Right kidney (tissue), 1 donor: ENCODE data around the gene PCNX3.
"Not testable (repeated sequence)": the region's sequence is repeated elsewhere in the genome, so short reads cannot be mapped to it uniquely, and the experiment has no call there.

ENCODE experiments used
- DNase-seq: peaks from one replicate; pipeline ENCODE4 v3.0.0-alpha.2; 2016

PCNX3 gene

DNA sequence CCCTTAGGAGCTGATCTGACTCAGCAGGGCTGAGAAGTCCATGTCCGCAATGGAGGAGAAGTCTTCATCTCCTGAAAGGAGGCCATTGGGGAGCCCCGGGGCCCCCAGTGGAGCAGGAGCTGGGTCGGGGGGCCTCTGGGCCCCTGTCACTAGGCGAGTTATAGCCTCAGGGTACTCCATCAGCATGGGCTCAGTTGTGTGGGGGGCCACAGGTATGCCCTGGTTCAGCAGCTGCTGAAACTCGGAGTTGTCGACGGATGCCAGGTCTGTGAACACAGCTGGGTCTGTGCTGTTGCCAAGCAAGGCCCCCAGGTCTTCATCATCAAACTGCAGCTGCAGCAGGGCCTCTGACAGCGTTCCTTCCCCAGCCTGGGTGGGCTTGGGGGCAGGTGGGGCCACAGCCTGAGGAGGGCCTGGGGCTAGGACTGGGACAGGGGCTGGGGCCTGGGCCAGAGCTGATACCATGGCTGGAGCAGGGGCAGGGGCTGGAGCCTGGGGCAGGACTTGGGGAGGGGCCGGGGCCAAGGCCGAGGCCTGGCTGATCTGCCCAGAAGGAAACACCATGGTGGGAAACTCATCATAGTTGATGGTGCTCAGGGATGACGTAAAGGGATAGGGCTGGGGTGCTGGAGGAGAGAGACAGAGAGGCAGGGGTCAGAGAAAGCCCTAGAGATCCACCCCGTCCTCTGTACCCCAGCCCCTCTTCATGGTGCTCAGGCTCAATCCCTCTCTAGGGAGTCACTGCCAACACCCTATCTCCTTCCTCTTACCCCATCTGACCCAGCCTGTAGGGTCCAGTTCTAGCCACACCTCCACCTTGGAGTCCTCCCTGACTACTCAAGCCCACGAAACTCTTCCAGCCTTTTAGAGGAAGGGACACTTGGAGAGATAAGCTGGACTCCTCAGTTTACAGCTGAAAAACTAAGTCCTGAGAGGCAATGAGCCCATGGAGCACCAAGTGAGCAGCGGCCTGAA, 39.1 kb downstream of the PCNX3 start:
- DNase-seq = no peak

GRCh38 chr11:65655570-65656332, 40.2 kb downstream of the PCNX3 start:
- no peak for DNase-seq

GRCh38 chr11:65657426-65657825, 41.9 kb downstream of the PCNX3 start:
- DNase-seq = no peak

DNA sequence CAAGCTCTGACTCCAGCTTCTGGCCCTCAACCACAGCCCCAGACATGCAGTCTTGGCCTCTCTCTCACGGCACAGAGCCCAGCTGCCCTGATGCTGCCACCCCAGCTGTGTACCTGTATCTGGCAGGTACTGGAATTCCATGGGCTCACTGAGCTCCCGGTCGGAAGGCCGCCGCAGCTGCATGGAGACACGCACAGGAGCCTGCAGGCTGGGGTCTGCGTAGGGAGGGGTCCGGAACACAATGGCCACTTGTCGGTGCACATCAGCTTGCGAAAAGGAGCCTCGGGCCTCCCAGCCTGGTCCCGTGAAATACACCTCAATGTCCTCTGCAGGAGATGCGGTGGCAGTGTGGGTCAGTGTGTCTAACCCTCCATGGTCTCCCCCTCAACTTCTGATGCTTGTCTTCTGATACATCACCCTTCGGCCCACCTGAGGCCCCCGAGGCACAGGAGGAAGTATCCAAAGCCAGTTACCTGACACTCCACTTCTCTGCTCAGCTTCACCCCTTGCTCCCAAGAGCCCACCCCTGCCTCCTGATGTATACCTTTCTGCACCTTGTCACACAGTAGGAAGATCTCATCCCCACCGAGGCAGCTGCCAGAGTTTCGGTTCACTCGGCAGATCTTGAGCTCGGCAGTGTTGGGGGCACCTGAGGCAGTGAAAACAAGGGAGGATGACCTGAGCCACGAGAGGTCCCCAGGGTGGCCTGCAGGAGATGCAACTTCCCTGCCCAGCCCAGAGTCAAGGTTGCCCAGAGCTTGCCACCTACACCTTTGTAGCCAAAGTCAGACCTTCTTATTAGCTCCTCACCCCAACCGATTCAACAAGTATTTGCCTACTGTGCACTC, 42.8 kb downstream of the PCNX3 start:
- no peak for DNase-seq

DNA sequence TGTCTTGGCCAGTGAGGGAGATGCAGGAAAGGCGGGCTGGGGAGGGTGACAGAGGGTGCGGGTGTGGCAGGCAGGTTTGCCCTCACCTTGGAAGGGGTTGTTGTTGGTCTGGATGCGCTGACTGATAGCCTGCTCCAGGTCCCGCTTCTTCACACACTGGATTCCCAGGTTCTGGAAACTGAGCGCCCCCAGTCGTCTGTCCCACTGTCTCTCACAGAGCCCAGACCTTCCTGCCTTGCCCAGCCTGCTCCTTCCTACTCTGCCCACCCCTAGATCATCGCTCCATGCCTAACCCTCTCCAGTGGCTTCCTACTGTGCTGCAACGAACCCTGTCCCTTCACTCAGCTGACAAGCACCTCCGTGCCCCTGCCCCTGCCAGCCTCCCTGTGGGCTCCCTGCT, 44.5 kb downstream of the PCNX3 start:
- DNase-seq = no peak

DNA sequence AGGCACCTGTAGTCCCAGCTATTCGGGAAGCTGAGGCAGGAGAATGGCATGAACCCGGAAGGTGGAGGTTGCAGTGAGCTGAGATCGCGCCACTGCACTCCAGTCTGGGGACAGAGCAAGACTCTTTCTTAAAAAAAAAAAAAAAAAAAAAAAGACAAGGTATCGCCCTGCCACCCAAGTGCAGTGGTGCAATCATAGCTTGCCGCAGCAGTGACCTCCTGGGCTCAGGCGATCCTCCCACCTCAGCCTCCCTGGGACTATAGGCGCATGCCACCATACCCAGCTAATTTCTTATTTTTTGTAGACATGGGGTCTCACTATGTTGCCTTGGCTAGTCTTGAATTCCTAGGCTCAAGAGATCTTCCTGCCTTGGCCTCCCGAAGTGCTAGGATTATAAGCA, 45.3 kb downstream of the PCNX3 start:
- not testable (repeated sequence) for DNase-seq

DNA sequence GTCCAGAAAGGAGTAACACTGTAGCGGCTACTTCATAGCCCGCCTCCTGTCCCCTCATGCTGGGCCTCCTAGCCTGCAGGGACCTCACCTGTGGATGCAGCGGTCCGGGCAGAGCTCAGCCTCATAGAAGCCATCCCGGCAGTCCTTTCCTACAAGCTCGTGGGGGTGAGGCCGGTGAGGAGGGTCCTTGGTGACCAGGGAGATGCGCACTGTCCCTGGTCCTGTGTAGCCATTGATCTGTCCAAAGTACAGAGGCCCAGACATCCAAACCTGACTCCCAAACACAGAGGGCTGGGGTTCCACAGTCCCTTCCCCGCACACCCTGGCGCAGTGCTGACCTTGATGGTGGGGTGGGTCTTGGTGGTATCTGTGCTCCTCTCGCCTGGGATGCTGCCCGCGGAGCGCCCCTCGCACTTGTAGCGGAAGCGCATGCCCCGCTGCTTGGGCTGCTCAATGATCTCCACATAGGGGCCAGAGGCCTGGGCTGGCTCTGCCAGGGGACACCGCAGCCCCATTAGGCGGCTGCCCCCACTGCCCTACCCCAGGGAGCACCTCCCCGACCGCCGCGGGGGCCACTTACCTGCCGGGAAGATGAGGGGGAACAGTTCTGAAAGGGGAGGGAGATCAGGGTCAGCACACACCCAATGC, 46.1 kb downstream of the PCNX3 start:
- DNase-seq = no peak

GRCh38 chr11:65662247-65662798, 46.7 kb downstream of the PCNX3 start:
- no peak for DNase-seq

GRCh38 chr11:65662799-65663638, 47.4 kb downstream of the PCNX3 start, which contains the start of gene RELA:
TSS of gene RELA (minus strand) at chr11:65662916. CDS start at chr11:65662832, 84 bp downstream.
- DNase-seq = peak; percentile 100

GRCh38 chr11:65663639-65664200, 48.1 kb downstream of the PCNX3 start:
- no peak for DNase-seq

GRCh38 chr11:65672180-65672860, 56.7 kb downstream of the PCNX3 start:
- no peak for DNase-seq

DNA sequence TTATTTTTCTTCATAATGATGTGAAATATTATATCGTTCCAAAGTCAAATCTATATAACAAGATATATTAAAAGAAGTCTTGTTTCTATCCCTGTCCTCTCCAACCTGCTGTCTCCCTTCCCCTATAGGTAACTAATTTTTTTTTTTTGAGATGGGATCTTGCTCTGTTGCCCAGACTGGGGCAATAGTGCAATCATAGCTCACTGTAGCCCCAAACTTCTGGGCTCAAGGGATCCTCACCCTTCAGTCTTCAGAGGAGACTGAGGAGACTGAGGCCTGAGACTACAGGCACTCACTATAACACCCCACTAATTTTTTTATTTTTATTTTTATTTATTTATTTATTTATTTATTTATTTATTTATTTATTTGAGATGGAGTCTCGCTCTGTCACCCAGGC, 57.4 kb downstream of the PCNX3 start:
- no peak for DNase-seq

DNA sequence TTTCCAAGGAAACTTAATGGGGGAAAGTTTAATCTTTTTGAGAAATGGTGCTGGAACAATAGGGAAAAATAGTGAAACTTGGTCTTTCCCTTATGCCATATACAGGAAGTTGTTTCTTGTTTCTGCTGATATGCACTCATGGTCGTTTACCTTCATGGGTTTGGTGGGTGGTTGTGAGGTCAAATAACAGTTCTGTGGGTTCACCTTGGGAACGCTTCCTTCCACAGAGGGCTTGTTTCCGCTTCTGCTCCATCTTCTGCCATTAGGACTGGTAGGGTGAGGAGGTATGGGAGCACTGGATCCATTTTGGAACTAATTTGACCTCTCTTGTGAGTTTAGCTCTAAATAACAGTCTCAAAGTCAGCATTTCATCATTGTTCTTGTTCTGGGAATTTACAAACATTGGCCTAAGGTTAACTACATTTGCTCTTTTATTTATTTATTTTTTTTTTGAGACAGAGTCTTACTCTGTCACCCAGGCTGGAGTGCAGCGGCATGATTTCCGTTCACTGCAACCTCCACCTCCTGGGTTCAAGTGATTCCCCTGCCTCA, 64.7 kb downstream of the PCNX3 start:
- no peak for DNase-seq

DNA sequence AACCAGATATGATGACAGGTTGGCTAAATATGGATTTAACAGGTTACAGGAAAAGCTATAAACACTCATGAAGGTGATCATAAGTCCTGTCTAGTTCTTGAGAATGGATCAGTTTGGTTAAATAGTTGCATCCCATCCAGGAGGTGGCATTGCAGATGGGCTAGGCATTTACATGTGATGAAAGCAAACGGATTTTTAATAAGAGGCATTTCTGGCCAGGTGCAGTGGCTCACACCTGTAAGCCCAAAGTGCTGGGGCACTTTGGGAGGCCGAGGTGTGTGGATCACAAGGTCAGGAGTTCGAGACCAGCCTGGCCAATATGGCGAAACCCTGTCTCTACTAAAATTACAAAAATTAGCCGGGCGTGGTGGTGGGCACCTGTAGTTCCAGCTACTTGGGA, 67.9 kb downstream of the PCNX3 start:
- DNase-seq = not testable (repeated sequence)

- DNase-seq = no peak
These were observed 70.4 kb downstream of the PCNX3 start for GRCh38 chr11:65685981-65686380.
